CD8-positive, alpha-beta memory T cell (primary cell): ENCODE measurements around the gene RDM1. TPM values are rescaled to one million over a fixed set of nuclear protein-coding genes. Genes with fewer than 3 reads are reported as not detected.
A peak's percentile ranks its signal among the peaks of the same experiment; 100 is the strongest.

Source experiments
- CTCF ChIA-PET: fragments of 350-600 bp; sonication (Branson Sonifier 250); formaldehyde crosslinking; loops from one replicate; lab custom pipeline; 2021; ENCODE audit warnings: antibody characterized with exemption; lab: Charles Lee
- POLR2A ChIA-PET: fragments of 350-600 bp; sonication (Branson Sonifier 250); formaldehyde crosslinking; loops from one replicate; lab custom pipeline; 2021; ENCODE audit warnings: antibody characterized with exemption; lab: Charles Lee
- DNase-seq, 5 donors: peaks; one replicate each; pipeline versions ENCODE4 v3.0.0 to v3.0.0-alpha.2; 2020 to 2022; ENCODE audit warnings: mixed read lengths in 1 of 5
- H3K27ac ChIP-seq: one replicate; pipeline ENCODE4 v1.7.0; 2013; ENCODE audit warnings: low read depth, mild to moderate bottlenecking, low read length, moderate library complexity
- H3K27me3 ChIP-seq: 2 replicates; pipeline ENCODE4 v1.7.0; 2013; ENCODE audit warnings: low read length, mild to moderate bottlenecking; ENCODE audit not compliant: insufficient read depth, poor library complexity, severe bottlenecking
- H3K36me3 ChIP-seq: 2 replicates; pipeline ENCODE4 v1.7.0; 2013; ENCODE audit warnings: mild to moderate bottlenecking, low read length, moderate library complexity; ENCODE audit not compliant: insufficient read depth
- H3K4me1 ChIP-seq: 2 replicates; pipeline ENCODE4 v1.7.0; 2013; ENCODE audit warnings: mild to moderate bottlenecking, low read length, moderate library complexity; ENCODE audit not compliant: insufficient read depth
- H3K4me3 ChIP-seq: 2 replicates; pipeline ENCODE4 v1.7.0; 2013; ENCODE audit warnings: mild to moderate bottlenecking, low read length
- H3K9me3 ChIP-seq: 2 replicates; pipeline ENCODE4 v1.7.0; 2013; ENCODE audit warnings: mild to moderate bottlenecking, low read length
- H3K27ac Mint-ChIP-seq, 8 donors: one replicate each; pipeline ENCODE4 v1.8.0; 2020 to 2021; ENCODE audit warnings: mixed read lengths in 8 of 8, mild to moderate bottlenecking in 6 of 8, inconsistent platforms in 3 of 8, moderate library complexity in 3 of 8
- H3K27me3 Mint-ChIP-seq, 2 donors: one replicate each; pipeline ENCODE4 v1.8.0; 2020 to 2021; ENCODE audit warnings: mixed read lengths in 2 of 2, mild to moderate bottlenecking in 1 of 2, moderate library complexity in 1 of 2
- H3K36me3 Mint-ChIP-seq, 3 donors: one replicate each; pipeline ENCODE4 v1.8.0; 2020 to 2021; ENCODE audit warnings: mixed read lengths in 3 of 3, inconsistent platforms in 1 of 3, mild to moderate bottlenecking in 1 of 3
- H3K4me1 Mint-ChIP-seq, 3 donors: one replicate each; pipeline ENCODE4 v1.8.0; 2020 to 2021; ENCODE audit warnings: mixed read lengths in 3 of 3, inconsistent platforms in 1 of 3, mild to moderate bottlenecking in 1 of 3
- H3K4me3 Mint-ChIP-seq, 7 donors: one replicate each; pipeline ENCODE4 v1.8.0; 2020 to 2021; ENCODE audit warnings: mixed read lengths in 7 of 7, mild to moderate bottlenecking in 6 of 7, moderate library complexity in 4 of 7, inconsistent platforms in 2 of 7
- H3K9me3 Mint-ChIP-seq, 5 donors: one replicate each; pipeline ENCODE4 v1.8.0; 2020 to 2022; ENCODE audit warnings: mixed read lengths in 5 of 5, mild to moderate bottlenecking in 3 of 5, moderate library complexity in 2 of 5, inconsistent platforms in 1 of 5
- polyA plus RNA-seq: library from polyadenylated mRNA; unstranded; fragments of 300-500 nt; fragmentation: Illumina TruSeq; gene quantifications from one replicate; pipeline ENCODE4 v1.2.3, GENCODE V29; 2021
- total RNA-seq, 2 experiments: library from RNA; stranded (reverse); gene quantifications; one replicate each; pipeline ENCODE4 v1.2.3, GENCODE V29; 2021

Gene RDM1
- total and polyA plus RNA-seq, 3 experiments from 2014 or later, result 2.5 to 3.1 (median 2.8) TPM

DNA sequence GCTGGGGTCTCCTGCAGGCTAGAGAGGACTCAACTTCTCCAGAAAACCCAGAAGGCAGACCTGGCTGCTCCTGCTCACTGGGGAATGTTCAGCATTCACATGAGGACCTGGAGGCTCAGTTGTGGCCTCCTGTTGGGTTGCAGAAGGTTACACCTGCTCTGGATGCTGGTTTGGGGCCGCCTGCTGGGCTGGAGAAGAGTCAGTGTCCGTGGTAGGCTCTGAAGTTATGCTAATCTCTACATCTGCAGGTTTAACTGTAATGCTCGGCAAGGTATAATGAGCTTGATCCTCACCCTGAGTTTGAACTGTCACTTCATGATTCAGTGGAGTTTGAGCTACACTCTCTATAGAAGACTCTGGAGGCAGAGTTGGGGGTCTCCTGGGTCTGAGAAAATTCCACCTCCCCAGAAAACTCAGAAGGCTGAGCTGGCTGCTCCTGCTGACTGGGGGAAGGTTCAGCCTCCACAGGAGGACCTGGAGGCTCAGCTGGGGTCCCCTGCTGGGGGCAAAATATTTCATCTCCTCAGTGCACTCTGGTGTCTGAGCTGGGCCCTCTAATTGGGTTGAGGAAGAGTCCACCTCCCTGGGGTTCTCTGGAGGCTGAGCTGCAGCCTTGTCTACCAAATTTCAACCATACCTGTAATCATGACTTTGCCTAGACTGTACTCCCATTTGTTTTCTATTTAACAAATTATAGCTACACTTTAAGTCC, 23.5 kb downstream of the RDM1 start:
- H3K27ac ChIP-seq, result no peak overlapping the region
- Mint-ChIP-seq H3K4me1 (peaks cover 64 to 92% (median 76%) of the 10 kb centered on the region in 3 donors), H3K27ac (peak overlapping the region in 4 of 8 donors; percentile 38 to 66 (median 54)), H3K27me3 (no peaks in the 10 kb centered on the region), H3K4me3 (peak overlapping the region in 3 of 7 donors; percentile 9 to 43 (median 27)), H3K36me3 (peaks cover 4 to 15% (median 8%) of the 10 kb centered on the region in 3 donors), H3K9me3 (no peaks in the 10 kb centered on the region)
- peaks cover 8% of the 10 kb centered on the region for H3K4me1 ChIP-seq
- peak in 1 of 5 donors; percentile 60 for DNase-seq
- POLR2A ChIA-PET, result interaction anchor here (1.2 to 1.3 kb wide), 3 partner anchors 11 to 36 kb away, joined by 3 to 8 read pairs (median 3); no protein-coding TSS in a partner anchor
- no peak overlapping the region for H3K4me3 ChIP-seq
- CTCF ChIA-PET, result interaction anchor here (0.7 to 4.3 kb wide), 15 partner anchors 8 to 143 kb away, joined by 3 to 32 read pairs (median 3); partner anchors contain the start of gene CCL5
- no peaks in the 10 kb centered on the region for H3K36me3 ChIP-seq
- H3K9me3 ChIP-seq, result no peaks in the 10 kb centered on the region
- no peaks in the 10 kb centered on the region for H3K27me3 ChIP-seq

DNA sequence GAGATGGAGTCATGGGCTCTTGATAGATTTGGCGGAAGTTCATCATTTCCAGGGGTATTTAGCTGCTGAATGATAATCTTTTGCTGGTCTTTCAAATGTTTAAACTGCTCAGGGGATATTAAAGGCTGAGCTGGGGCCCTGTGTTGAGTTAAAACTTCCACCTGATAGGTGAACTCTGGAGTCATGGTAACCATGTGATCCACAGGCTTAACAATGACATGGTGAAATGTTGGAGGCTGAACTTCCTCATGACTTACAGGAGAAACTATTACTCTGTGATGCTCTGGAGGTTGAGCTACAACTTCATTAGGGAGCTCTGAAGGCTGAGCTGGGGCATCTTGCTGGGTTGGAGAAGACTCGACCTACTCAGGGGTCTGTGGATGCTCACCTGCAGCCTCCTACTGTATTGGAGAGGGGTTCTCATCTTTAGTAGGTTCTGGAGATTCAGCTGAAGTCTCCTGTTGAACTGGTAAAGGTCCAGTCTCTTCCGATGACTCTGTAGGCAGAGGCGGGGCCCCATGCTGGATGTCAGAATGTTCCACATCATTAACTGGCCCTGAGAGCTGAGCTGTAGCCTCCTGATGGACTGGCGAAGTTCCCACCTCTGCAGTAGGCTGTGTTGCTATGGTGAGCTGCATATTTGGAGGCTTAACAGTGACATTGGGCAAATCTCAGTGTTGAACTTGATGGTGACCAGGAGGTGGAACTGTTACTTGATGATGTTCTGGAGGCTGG, 24.2 kb downstream of the RDM1 start:
- Histone ChIP-seq H3K9me3 (no peaks in the 10 kb centered on the region), H3K4me1 (peaks cover 15% of the 10 kb centered on the region), H3K4me3 (no peak overlapping the region), H3K36me3 (no peaks in the 10 kb centered on the region), H3K27me3 (no peaks in the 10 kb centered on the region), H3K27ac (no peak overlapping the region)
- POLR2A ChIA-PET, result interaction anchor here (0.6 to 1.3 kb wide), 5 partner anchors 10 to 35 kb away, joined by 3 to 8 read pairs (median 3); no protein-coding TSS in a partner anchor
- H3K36me3 Mint-ChIP-seq, result peaks cover 3 to 15% (median 5%) of the 10 kb centered on the region in 3 donors
- CTCF ChIA-PET, result interaction anchor here (0.7 to 4.3 kb wide), 7 partner anchors 10 to 42 kb away, joined by 3 to 32 read pairs (median 5); partner anchors contain the start of gene CCL5
- peak overlapping the region in 4 of 8 donors; percentile 38 to 66 (median 63) for H3K27ac Mint-ChIP-seq
- peaks cover 62 to 94% (median 78%) of the 10 kb centered on the region in 3 donors for H3K4me1 Mint-ChIP-seq
- no peaks in the 10 kb centered on the region for H3K9me3 Mint-ChIP-seq
- peak overlapping the region in 2 of 7 donors; percentile 9 to 43 for H3K4me3 Mint-ChIP-seq
- no peaks in the 10 kb centered on the region for H3K27me3 Mint-ChIP-seq
- DNase-seq, result no peak

DNA sequence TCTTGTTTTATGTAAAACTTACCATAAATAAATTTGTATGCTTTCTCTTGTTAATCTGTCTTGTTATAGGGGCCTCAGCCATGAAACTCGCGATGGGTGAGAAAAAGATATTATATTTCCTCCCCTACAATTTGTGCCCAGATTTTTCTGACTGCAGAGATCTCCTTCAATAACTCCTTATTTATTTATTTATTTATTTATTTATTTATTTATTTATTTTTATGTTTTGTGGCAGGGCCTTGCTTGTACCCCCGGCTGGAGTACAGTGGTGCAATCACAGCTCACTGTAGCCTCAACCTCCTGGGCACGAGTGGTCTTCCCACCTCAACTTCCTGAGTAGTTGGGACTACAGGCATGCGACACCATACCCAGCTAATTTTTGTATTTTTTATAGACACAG, 27.1 kb downstream of the RDM1 start:
- DNase-seq, result no peak
- Histone ChIP-seq H3K27me3 (no peaks in the 10 kb centered on the region), H3K4me1 (peaks cover 44% of the 10 kb centered on the region), H3K4me3 (no peak overlapping the region), H3K36me3 (no peaks in the 10 kb centered on the region), H3K27ac (no peak overlapping the region), H3K9me3 (no peaks in the 10 kb centered on the region)
- Mint-ChIP-seq H3K4me3 (peak overlapping the region in 2 of 7 donors; percentile 44), H3K27ac (peak overlapping the region in 6 of 8 donors; percentile 6 to 82 (median 39)), H3K27me3 (no peaks in the 10 kb centered on the region), H3K9me3 (no peaks in the 10 kb centered on the region), H3K36me3 (peaks cover 0 to 8% (median 0%) of the 10 kb centered on the region in 3 donors), H3K4me1 (peaks cover 72 to 98% (median 82%) of the 10 kb centered on the region in 3 donors)
- ChIA-PET POLR2A (interaction anchor here (0.7 to 2.2 kb wide), 3 partner anchors 23 to 37 kb away, joined by 3 to 6 read pairs (median 4); partner anchors contain the start of gene CCL5), CTCF (interaction anchor here (1.2 to 3.6 kb wide), 3 partner anchors 14 to 245 kb away, joined by 4 to 20 read pairs (median 17); no protein-coding TSS in a partner anchor)

DNA sequence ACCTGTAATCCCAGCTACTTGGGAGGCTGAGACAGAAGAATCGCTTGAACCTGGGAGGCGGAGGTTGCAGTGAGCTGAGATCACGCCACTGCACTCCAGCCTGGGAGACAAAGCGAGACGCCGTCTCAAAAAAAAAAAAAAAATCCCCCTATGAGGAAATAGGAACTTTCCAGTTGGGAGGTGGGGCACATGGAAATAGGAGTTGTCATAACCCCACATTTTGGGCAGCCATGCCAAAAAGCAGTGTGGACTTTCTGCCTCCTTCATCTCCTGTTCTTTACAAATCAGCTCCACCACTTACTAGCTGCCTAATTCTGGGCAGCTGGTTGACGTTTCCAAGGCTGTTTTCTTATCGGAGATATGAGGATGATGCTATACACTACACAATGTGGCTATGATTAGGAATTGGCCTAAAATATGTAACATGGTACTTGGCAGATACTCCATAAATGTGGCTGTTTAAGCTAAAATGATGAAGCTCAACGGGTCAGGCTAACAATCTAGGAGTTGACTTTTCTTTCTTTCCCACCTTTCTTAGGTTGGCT, 28.9 kb downstream of the RDM1 start:
- Histone ChIP-seq H3K4me3 (no peak overlapping the region), H3K27ac (no peak overlapping the region), H3K9me3 (no peaks in the 10 kb centered on the region), H3K27me3 (no peaks in the 10 kb centered on the region), H3K36me3 (no peaks in the 10 kb centered on the region), H3K4me1 (peaks cover 58% of the 10 kb centered on the region)
- Mint-ChIP-seq H3K36me3 (peaks cover 0 to 8% (median 0%) of the 10 kb centered on the region in 3 donors), H3K4me1 (peaks cover 65 to 94% (median 79%) of the 10 kb centered on the region in 3 donors), H3K27me3 (no peaks in the 10 kb centered on the region), H3K4me3 (peak overlapping the region in 3 of 7 donors; percentile 16 to 74 (median 72)), H3K9me3 (no peaks in the 10 kb centered on the region), H3K27ac (peak overlapping the region in 7 of 8 donors; percentile 14 to 97 (median 92))
- DNase-seq, result no peak
- CTCF ChIA-PET, result interaction anchor here (0.9 to 3.6 kb wide), 9 partner anchors 10 to 74 kb away, joined by 3 to 20 read pairs (median 4); no protein-coding TSS in a partner anchor
- POLR2A ChIA-PET, result interaction anchor here (0.8 to 8.2 kb wide), 6 partner anchors 12 to 93 kb away, joined by 4 to 100 read pairs (median 10); partner anchors contain the start of genes CCL5, HEATR9 and TAF15

DNA sequence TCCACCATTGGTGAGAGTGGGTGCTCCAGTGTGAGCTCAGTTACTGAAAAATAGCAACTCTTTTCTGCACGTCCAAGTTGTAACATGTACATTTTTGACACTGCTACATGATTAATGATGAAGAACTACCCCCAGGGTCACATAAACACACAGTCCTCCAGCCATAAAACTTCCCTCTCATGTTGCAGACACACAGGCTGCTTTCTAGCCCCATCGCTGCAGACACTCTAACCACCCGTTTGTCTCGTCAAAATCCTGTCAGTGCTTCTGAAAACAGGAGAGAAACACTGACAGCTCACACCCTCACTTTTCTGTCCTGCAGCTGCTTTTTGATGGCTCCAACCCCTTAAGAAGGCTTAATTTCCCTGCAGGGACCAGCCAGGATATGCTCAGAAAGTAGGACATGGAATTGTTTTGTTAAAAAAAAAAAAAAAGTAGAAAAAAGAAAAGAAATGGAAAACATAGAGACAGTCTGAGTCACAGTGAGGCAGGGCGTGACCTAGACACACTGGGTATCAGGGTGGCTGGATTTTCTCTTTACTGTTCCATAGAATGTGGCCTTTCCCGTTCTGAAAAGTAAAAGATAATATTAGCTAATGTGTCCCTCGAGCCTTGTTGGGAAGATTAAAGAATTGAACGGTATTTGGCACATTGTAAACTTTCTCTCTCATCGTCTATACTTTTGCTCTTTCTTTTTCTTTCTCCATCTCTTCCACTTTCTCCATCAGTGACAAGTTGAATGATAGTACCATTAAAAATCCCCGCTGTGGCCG, 29.7 kb downstream of the RDM1 start:
- peak overlapping the region; percentile 60 for H3K27ac ChIP-seq
- no peak overlapping the region for H3K4me3 ChIP-seq
- POLR2A ChIA-PET, result interaction anchor here (0.6 to 8.2 kb wide), 11 partner anchors 11 to 284 kb away, joined by 3 to 100 read pairs (median 4); partner anchors contain the start of genes CCL5 and TAF15
- peak in 3 of 5 donors; percentile 33 to 75 (median 44) for DNase-seq
- no peaks in the 10 kb centered on the region for H3K36me3 ChIP-seq
- H3K27me3 ChIP-seq, result no peaks in the 10 kb centered on the region
- H3K9me3 ChIP-seq, result no peaks in the 10 kb centered on the region
- Mint-ChIP-seq H3K36me3 (peaks cover 0 to 8% (median 0%) of the 10 kb centered on the region in 3 donors), H3K4me3 (peak overlapping the region; percentile 21 to 84 (median 72)), H3K9me3 (no peaks in the 10 kb centered on the region), H3K4me1 (peaks cover 71 to 94% (median 82%) of the 10 kb centered on the region in 3 donors), H3K27me3 (no peaks in the 10 kb centered on the region), H3K27ac (peak overlapping the region; percentile 82 to 97 (median 92))
- H3K4me1 ChIP-seq, result peaks cover 66% of the 10 kb centered on the region
- CTCF ChIA-PET, result interaction anchor here (0.7 to 3.6 kb wide), 13 partner anchors 9 to 75 kb away, joined by 3 to 20 read pairs (median 4); partner anchors contain the start of gene CCL5

DNA sequence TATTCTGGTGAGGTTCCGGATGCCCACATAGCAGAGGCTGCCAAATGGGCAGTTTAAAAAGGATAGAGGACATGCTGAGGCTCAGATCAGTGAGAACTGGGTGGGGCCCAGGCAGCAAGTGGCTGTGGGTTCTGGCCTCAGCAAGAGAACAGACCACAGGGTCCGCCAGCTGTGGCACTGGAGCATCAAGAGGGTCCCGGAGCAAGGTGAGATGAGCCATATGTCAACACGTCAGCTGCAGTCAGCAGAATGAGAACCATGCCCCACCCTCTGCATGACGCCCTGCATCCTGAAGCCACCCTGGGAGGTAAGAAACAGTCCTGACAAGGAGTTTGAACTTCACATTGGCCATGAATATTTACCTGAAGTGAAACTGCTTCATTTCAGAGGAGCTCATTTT, 30.3 kb downstream of the RDM1 start:
- POLR2A ChIA-PET, result interaction anchor here (0.6 to 8.2 kb wide), 10 partner anchors 10 to 284 kb away, joined by 3 to 100 read pairs (median 4); partner anchors contain the start of gene CCL5
- no peaks in the 10 kb centered on the region for H3K27me3 Mint-ChIP-seq
- peaks cover 75 to 95% (median 86%) of the 10 kb centered on the region in 3 donors for H3K4me1 Mint-ChIP-seq
- no peaks in the 10 kb centered on the region for H3K9me3 Mint-ChIP-seq
- H3K36me3 Mint-ChIP-seq, result peaks cover 0 to 8% (median 0%) of the 10 kb centered on the region in 3 donors
- H3K4me3 Mint-ChIP-seq, result peak overlapping the region; percentile 21 to 84 (median 72)
- DNase-seq, result peak in 3 of 5 donors; percentile 18 to 67 (median 42)
- CTCF ChIA-PET, result interaction anchor here (0.7 to 3.6 kb wide), 11 partner anchors 8 to 50 kb away, joined by 3 to 20 read pairs (median 5); partner anchors contain the start of gene CCL5
- H3K27ac Mint-ChIP-seq, result peak overlapping the region; percentile 82 to 97 (median 92)
- Histone ChIP-seq H3K36me3 (no peaks in the 10 kb centered on the region), H3K4me3 (peak overlapping the region; percentile 20), H3K4me1 (peaks cover 72% of the 10 kb centered on the region), H3K27ac (peak overlapping the region; percentile 60), H3K9me3 (no peaks in the 10 kb centered on the region), H3K27me3 (no peaks in the 10 kb centered on the region)
